Fibroblast of upper back skin (primary cell): ENCODE results near the gene SELENOO.
"Not testable (repeated sequence)": the region's sequence is repeated elsewhere in the genome, so short reads cannot be mapped to it uniquely, and the experiment has no call there.

Experiments used
- DNase-seq: peaks from one replicate; pipeline ENCODE4 v3.0.0-alpha.2; 2013

SELENOO gene

DNA sequence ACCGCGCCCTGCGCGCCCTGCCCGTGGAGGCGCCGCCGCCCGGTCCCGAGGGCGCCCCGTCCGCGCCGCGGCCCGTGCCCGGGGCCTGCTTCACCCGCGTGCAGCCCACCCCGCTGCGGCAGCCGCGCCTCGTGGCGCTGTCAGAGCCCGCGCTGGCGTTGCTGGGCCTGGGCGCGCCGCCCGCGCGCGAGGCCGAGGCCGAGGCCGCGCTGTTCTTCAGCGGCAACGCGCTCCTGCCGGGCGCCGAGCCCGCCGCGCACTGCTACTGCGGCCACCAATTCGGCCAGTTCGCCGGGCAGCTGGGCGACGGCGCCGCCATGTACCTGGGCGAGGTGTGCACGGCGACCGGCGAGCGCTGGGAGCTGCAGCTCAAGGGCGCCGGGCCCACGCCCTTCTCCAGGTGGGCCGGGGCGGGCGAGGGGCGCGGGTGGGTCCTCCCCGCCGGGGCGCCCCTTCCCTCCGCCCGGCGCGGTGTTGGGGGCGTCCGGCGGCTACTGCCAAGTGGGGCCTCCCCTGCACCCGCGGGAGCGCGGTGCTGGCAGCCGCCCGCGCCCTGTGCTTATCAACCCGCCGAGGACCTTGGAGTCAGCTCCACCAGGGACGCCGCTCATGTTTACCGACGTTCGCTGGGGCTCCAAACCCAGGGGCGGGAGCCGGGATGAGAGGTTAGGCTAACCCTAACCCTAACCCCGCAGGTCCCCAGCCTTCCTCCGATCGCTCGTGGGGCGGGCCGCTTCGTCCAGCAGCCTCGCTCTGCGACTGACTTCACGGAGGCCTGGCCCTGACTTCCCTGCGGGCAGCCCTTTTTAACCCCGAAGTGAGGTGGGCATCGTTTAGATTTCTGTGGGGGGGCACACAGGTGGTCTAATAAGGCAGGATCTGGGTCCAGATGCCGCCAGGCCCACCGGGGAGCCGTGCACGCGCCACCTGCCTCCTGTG lies 649 bp downstream of the SELENOO start:
- no peak for DNase-seq

DNA sequence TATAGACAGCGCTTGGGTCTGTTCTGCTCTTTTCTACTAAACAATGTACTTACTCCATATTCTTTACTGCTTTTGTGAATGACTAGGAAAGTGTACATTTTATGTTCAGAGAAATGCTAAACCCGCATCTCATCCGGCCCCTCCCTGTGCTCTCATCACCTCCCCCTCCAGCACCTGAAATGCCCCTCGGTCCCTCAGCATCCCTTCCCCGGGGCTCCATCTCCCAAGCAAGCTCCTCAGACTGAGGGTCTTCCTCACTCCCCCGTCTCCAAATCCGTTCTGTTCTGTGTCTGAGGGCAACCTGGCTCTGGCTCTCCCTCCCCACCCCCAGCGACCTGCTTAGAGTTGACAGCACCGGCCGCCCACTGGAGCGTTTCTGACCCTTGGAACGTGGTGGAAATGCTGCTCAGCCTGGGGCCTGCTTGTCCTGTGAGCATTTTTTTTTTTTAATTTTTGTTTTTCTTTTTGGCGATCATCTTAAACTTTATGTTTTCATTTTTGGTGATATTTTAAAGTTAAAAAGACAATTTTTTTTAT lies 1.4 kb downstream of the SELENOO start:
- DNase-seq, result no peak

DNA sequence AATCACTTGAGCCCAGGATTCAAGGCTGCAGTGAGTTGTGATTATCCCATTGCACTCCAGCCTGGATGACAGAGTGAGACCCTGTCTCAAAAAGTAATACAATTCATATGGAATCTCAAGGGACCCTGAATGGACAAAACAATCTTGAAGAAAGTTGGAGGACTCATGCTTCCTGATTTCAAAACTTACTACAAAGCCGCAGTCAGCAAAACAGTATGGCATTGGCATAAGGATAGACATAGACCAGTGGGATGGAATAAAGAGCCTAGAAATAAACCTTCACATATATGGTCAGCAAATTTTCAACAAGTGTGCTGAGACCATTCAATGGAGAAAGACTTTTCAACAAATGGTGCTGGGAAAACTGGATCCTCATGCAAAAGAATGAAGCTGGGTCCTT lies 2.5 kb downstream of the SELENOO start:
- no peak for DNase-seq

DNA sequence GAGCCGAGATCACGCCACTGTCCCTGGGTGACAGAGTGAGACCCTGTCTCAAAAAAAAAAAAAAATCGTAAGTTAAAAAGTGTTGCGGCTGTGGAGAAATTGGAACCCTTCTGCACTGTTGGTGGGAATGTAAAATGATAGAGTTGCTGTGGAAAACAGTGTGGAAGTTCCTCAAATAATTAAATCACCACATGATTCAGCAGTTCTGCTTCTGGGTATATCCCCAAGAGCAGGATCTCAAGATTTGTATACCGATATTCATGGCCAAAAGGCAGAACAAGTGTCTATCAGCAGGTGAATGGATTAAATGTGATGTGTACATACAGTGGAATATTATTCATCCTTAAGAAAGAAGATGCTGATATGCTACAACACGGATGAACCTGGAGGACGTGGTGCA lies 3.8 kb downstream of the SELENOO start:
- no peak for DNase-seq

DNA sequence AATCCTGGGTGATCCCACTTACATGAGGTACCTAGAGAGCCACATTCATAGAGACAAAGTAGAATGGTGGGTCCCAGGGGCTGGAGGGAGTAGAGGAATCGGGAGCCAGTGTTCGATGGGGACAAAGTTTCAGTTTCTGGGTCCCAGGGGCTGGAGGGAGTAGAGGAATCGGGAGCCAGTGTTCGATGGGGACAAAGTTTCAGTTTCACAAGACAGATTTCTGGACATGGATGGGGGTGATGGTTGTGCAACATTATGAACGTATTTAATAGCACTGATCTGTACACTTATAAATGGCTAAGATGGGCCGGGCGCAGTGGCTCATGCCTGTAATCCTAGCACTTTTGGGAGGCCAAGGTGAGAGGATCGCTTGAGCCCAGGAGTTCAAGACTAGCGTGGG lies 4.2 kb downstream of the SELENOO start:
- DNase-seq, result not testable (repeated sequence)

DNA sequence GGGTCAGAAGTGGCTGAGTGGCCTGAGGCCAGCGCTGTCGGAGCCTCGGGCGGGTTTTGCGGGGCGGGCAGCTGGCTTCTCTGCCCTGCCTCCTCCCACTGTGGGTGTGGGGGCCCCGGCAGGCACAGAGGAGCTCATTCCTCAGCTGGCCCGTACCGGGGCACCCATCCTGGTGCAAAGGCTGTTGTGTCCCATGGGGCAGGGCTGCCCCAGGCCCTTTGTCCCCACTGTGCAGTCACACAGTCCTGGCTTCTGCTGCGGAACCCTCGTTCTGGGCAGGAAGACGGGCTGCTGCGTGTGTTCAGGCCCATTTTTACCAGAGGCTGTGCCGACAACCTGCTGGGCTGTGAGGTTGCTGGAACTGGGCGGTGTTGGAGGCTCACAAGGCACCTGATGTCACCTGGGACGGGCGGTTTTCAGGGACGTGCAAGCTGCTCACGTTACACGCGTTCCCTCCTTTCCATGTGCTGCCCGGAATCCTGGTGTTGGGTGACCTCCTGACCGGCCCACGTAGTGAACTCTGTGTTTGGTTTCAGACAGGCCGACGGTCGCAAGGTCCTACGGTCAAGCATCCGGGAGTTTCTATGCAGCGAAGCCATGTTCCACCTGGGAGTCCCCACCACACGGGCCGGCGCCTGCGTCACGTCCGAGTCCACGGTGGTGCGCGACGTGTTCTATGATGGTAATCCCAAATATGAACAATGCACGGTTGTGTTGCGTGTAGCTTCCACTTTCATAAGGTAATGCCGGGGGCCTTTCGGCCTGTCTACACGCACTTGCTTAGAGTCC lies 5.2 kb downstream of the SELENOO start:
- no peak for DNase-seq

DNA sequence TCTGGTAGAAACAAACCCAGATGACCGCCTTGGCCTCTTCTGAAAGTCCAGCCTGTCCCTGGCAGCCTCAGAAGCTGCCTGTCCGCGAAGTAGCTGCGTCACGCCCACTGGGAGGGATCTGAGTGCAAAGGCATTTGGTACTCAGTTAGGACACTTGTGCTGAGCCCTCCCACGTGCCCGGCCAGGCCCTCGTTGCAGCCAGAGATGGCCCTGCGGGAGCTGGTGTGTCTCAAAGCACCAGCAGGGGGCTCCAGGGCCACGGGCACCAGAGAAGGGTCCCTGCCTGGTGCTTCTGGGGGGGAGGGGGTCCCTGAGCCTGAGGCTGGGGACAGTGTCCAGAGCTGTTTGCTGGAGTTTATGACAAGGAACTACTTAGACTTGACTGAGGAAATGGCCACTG lies 5.8 kb downstream of the SELENOO start:
- no peak for DNase-seq

DNA sequence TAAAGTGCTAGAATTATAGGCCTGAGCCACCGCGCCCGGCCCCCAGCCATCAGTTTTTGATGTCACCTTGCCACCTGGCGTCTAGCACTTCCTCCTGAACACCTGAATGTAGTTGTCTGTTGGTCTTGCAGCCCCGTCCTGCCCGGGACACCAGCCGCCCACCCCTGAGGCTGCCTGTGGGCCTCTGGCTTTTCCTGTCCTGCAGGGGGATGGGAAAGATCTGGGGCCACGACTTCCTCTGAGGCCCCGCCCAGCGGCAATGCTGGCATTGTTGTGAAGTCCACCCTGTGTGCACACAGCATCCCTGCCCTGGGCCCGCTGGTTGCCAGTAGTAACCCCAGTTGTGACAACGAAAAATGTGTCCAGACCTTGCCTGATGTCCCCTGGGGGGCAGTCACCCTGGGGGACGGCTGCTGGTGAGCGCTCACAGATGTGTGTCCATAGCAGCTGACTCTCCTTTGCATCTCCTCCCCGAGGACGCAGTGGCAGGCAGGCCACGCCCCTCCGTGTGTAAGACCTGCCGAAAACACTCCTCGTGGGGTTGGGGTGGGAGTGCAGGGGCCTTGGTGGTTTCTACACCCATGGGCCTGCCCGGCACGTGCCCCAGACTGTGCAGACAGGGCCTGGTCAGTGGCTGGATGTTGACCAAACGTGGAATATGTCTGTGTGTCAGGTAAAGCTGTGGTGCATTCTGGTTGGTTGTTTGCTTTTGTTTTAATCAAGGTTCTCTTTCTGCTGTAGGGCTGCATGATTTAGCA lies 6.8 kb downstream of the SELENOO start:
- no peak for DNase-seq

DNA sequence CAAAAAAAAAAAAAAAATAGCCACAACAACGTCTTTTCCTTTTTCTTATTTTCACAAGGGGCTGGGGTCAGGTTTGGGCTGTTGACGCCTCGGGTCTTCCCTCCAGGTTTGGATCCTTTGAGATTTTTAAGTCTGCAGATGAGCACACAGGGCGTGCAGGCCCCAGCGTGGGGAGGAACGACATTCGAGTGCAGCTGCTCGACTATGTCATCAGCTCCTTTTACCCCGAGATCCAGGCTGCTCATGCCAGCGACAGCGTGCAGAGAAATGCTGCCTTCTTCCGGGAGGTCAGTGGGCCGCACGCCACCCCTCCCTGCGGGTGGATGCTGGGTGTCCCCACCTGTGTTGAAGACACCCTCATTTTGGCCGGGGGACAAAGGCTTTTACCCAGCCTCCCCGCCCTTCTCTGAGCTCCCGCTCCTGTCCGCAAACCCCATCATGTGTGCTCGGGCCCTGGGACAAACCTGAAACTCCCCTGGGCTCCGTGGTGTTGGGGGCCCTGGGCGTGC lies 7.7 kb downstream of the SELENOO start:
- DNase-seq, result no peak

DNA sequence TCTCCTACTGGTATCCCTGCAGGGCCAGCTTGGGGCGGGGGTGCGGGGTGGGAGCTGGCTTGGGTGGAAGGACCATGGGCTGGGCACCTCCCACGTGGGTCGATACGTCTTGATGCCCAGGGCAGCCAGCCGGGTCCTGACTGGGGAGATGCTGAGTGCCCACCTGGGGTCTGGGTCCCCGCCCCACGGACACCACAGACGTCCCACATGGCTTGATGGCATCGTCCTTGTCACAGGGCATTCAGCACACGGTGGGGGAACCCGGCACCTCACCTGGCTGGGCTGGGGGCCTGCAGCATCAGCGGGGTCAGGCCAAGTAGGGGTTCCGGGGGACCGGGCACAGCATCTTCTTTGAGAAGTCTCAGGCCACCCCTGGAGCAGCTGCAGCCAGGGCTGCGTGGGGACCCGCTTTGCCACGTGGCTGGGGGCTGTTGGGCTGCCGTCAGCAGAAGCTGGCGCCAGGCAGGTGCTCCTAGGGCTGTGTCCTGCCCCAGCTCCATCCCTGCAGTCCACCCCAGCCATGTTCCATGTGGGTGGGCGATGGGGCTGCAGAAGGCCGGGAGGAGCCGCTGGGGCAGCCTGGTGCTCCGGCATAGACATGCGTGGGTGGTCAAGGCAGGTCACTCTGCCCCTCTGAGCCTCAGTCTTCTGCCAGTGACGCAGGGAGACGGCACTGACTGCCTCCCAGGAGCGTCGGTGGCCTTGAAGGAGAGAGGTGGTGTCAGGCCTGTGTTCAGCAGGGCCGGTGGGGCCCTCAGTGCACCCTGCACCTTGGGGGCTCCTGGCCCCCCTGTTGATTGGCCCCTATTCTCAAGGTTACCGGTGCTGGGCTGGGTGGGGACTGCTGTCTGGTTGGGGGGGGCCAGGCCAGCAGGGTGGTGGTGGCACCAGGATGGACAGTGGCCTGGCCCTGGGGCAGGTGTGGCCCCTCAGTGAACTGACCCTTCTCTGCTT lies 8.4 kb downstream of the SELENOO start:
- DNase-seq, result no peak

DNA sequence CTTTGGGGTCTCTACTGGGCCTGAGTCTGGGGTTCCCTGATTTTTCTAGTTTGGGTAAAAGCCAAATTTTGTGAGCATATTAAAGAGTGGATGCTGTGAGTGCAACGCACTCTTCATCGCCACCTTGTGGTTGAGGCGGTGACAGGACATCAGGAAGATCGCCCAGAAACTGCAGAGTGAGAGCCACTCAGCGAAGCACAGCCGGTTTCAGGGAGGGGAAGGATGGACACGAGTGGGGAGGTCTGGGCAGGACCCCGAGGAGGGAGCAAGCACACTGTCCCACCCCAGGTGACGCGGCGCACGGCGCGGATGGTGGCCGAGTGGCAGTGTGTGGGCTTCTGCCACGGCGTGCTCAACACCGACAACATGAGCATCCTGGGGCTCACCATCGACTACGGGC lies 9.1 kb downstream of the SELENOO start:
- DNase-seq, result peak; percentile 61

DNA sequence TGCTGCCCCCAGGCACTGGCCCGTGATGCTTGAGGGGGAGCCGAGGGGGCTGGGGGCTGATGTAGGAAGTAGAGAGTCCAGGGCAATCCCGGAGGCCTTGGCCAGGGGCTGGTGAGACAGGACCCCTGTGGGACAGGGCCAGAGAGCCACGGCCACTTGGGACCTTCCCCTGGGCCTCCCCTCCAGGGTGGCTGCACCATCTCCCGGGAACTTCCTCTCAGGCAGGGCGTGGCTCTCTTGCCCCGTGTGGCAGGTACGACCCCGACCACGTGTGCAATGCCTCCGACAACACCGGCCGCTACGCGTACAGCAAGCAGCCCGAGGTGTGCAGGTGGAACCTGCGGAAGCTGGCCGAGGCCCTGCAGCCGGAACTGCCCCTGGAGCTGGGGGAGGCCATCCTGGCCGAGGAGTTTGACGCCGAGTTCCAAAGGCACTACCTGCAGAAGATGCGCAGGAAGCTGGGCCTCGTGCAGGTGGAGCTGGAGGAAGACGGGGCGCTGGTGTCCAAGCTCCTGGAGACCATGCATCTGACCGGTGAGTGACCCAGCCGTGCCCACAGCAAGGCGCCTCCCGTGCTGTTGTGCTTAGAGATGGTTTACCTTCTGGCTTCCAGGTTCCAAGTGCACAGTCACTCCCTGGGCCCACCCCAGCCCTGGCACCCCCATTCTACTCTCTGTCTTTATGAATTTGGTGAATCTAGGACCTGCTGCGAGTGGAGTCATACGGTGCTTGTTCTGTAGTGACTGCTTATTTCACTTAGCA lies 9.7 kb downstream of the SELENOO start:
- DNase-seq, result no peak

DNA sequence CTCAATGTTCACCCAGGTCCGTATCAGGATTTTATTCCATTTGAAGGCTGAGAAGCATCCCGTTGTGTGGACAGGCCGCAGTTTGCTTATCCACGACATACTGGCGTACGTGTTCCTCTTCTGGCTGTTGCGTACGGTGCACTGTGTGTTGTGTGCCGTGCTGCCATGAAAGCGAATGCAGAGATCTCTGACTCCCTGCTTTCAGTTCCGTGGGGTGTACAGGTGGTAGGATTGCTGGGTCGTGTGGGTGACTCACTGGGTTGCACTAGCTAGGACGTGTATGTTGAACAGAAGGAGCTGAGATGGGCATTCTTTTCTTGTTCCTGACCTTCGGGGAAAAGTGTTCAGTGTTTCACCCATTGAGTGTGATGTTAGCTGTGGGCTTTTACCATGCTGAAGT lies 10.3 kb downstream of the SELENOO start:
- no peak for DNase-seq

DNA sequence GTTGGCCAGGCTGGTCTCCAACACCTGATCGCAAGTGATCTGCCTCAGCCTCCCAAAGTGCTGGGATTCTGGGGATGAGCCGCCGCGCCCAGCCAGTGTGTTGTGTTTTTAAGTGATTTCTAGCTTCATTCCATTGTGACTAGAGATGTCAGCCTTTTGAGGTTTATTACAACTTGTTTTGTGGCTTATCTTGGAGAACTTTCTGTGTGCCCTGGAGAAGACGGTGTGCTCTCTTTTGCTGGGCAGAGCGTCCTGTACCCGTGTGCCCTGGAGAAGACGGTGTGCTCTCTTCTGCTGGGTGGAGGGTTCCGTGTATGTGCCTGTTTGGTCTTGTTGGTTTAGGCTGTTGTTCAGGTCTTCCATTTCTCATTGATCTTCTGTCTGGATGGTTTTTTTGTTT lies 12.5 kb downstream of the SELENOO start:
- no peak for DNase-seq

DNA sequence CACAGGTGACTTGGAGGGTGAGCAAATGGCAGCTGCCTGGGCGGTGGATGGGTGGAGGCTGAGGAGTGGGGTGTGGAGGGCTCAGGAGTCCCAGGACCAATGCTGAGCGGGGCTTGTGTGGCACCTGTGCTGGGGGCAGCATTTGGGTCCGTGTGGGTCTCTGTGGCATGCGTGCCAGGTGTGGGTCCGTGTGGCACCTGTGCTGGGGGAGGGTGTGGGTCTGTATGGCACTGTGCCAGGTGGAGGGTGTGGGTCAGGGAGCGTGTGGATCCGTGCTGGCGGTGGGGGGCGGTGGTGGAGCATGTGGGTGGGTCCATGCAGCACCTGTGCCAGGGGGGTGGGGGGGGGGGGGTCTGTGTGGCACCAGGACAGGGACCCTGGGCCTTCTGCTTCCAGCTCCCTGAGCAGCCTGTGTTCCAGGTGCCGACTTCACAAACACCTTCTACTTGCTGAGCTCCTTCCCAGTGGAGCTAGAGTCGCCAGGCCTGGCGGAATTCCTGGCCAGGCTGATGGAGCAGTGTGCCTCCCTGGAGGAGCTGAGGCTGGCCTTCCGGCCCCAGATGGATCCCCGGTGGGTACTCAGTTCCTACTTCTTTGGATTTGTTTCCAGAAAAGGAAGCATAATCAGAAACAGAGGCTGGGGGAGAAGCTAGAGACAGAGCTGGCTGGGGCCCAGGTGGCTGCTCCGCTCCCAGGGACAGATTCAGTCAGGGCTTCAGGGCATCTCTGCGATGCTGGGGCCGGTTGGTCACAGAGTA lies 14.7 kb downstream of the SELENOO start:
- DNase-seq, result no peak

DNA sequence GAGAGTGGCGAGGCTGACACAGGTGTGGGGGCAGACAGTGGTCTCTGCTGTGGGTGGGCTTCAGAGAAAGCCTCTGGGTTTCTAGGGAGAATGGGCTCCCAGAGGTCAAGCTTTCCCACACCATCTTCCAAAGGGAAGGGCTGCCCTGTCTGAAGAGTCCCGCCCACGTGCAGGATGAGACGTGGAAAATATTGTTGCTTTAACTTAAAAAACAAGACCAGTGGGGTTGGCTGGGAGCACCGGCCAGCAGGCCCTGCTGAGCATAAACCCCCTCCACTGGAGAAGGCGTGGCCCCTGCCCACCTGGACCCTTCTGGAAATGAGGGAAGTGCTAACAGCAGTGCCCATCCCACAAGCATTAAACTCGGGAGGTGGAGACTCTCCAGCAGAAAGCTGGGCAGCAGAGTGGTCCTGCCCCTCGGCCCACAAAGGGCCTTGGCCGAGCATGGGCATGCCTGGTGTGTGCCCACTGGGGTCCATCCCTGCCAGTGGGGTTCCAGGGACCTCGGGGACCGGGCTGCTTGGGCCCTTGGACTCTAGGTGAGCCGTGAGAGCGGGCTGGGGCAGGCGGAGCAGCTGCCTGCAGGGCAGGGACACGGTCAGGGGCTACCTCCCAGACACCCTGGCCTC lies 15.4 kb downstream of the SELENOO start:
- DNase-seq, result no peak

DNA sequence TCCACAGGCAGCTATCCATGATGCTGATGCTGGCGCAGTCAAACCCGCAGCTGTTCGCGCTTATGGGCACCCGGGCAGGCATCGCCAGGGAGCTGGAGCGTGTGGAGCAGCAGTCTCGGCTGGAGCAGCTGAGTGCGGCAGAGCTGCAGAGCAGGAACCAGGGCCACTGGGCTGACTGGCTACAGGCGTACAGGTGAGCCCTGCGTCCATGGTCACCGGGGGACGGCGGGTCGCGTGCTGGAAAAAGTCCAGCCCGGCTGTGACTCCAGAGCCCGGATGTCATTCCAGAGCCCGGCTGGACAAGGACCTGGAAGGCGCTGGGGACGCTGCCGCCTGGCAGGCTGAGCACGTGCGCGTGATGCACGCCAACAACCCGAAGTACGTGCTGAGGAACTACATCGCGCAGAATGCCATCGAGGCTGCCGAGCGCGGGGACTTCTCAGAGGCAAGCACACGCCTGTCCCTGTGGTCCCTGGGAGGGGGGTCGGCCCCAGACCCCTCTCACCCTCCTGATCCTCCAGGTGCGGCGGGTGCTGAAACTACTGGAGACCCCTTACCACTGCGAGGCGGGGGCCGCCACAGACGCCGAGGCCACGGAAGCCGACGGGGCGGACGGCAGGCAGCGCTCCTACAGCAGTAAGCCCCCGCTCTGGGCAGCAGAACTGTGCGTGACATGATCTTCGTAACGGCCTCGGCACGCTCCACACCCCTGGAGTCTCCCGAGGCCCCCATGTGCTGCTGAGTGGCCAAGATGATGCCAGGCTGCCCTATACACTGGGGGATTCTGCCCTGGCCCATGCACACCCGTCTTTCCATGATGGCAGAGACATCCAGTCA lies 16.1 kb downstream of the SELENOO start:
- no peak for DNase-seq

DNA sequence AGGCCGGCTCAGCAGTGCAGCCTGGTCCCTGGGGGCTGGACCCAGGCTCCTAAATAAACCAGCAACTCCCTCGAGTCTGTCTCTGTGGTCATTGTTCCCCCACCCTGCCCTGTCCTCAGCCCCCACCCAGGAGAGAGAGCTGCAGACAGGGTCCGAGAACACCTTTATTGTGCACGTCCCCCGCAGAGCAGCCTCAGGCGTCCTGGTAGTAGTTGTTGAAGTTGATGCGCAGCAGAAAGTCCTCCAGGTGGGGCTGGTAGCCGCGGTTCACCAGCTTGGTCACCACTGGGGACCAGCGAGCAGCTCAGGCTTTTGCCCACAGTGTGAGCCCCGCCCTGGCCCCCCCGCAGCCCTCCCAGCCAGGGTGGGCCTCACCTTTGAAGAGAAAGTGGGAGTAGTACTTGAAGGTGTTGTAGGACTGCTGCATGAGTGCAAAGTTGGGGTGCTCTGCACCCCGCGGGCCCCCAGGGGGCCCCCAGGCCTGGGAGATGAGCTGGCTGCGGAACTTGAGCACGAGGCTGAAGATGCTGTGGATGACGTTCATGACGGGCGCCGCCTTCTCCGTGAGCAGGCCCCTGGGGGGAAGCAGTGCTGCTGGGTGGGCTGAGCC lies 16.8 kb downstream of the SELENOO start:
- no peak for DNase-seq
